K562 (cell line): ENCODE data around the gene JPT1. TPM values are rescaled to one million over a fixed set of nuclear protein-coding genes. Genes with fewer than 3 reads are reported as not detected.
A peak's percentile ranks its signal among the peaks of the same experiment; 100 is the strongest.

Source experiments
- ATF2 ChIP-seq: sonication (generic); formaldehyde crosslinking; IDR thresholded peaks from 2 replicates; pipeline ENCODE4 v1.8.1; 2022; ENCODE audit warnings: missing genetic modification reagents
- CBX5 ChIP-seq: IDR thresholded peaks from 2 replicates; pipeline ENCODE4 v1.6.1; 2014; ENCODE audit warnings: low read depth, borderline replicate concordance
- CBX8 ChIP-seq: fragments of 200-600 bp; sonication (generic); IDR thresholded peaks from 2 replicates; pipeline ENCODE4 v1.6.1; 2012; ENCODE audit warnings: borderline replicate concordance, mixed run types, low read depth, mild to moderate bottlenecking, moderate library complexity, mixed read lengths, low read length, control low read depth, inconsistent platforms; ENCODE audit not compliant: poor library complexity, severe bottlenecking; ENCODE audit errors: extremely low read depth
- CGGBP1 ChIP-seq: fragments of 250-450 bp; sonication (Bioruptor Pico); IDR thresholded peaks from 2 replicates; pipeline ENCODE4 v1.9.0; 2021; ENCODE audit warnings: mild to moderate bottlenecking
- CHAMP1 ChIP-seq: fragments of 450-650 bp; IDR thresholded peaks from 2 replicates; pipeline ENCODE4 v1.6.1; 2016; ENCODE audit warnings: mild to moderate bottlenecking
- DPF2 ChIP-seq: fragments of 450-650 bp; IDR thresholded peaks from 2 replicates; pipeline ENCODE4 v1.6.1; 2016
- ESRRB ChIP-seq: fragments of 250-450 bp; sonication (Bioruptor Pico); IDR thresholded peaks from 2 replicates; pipeline ENCODE4 v1.5.0; 2020; ENCODE audit warnings: mild to moderate bottlenecking, moderate library complexity, borderline replicate concordance
- JUND ChIP-seq, 2 experiments: IDR thresholded peaks; 2 replicates in 1 of 2; 3 replicates in 1 of 2; pipeline ENCODE4 v1.6.1; 2011; ENCODE audit warnings: borderline replicate concordance in 2 of 2, low read depth in 2 of 2, low read length in 2 of 2, improper control_type of control experiment in 1 of 2, missing biosample characterization in 1 of 2, missing genetic modification characterization in 1 of 2, missing genetic modification reagents in 1 of 2
- KDM4B ChIP-seq, 2 experiments: fragments of 450-650 bp in 1 of 2; sonication (generic) in 1 of 2; IDR thresholded peaks; 2 replicates each; pipeline ENCODE4 v1.6.1; 2016 to 2017; ENCODE audit warnings: borderline replicate concordance in 2 of 2, antibody characterized with exemption in 1 of 2, low read depth in 1 of 2, mild to moderate bottlenecking in 1 of 2
- LEF1 ChIP-seq: fragments of 450-650 bp; IDR thresholded peaks from 2 replicates; pipeline ENCODE4 v1.6.1; 2016; ENCODE audit warnings: mild to moderate bottlenecking
- MTA3 ChIP-seq: fragments of 450-650 bp; formaldehyde crosslinking; IDR thresholded peaks from 2 replicates; pipeline ENCODE4 v1.6.1; 2017; ENCODE audit warnings: mild to moderate bottlenecking, borderline replicate concordance
- NCOA2 ChIP-seq, 2 experiments: fragments of 450-650 bp; IDR thresholded peaks; 2 replicates each; pipeline ENCODE4 v1.6.1; 2018; ENCODE audit warnings: mild to moderate bottlenecking in 2 of 2, moderate library complexity in 1 of 2; ENCODE audit not compliant: partially characterized antibody in 2 of 2
- PML ChIP-seq: IDR thresholded peaks from 2 replicates; pipeline ENCODE4 v1.6.1; 2012; ENCODE audit warnings: low read length, inconsistent platforms
- POLR3G ChIP-seq: IDR thresholded peaks from 2 replicates; pipeline ENCODE4 v1.6.1; 2011; ENCODE audit not compliant: insufficient read length, insufficient replicate concordance; ENCODE audit errors: extremely low read depth
- PTTG1 ChIP-seq: fragments of 450-650 bp; IDR thresholded peaks from 2 replicates; pipeline ENCODE4 v1.6.1; 2016; ENCODE audit warnings: low read depth, mild to moderate bottlenecking, missing genetic modification characterization, missing compliant biosample characterization
- SFPQ ChIP-seq: fragments of 200-400 bp; formaldehyde crosslinking; IDR thresholded peaks from 2 replicates; pipeline ENCODE4 v1.6.1; 2017; ENCODE audit warnings: mild to moderate bottlenecking, low read depth, low read length, moderate library complexity
- SNIP1 ChIP-seq: fragments of 450-650 bp; IDR thresholded peaks from 2 replicates; pipeline ENCODE4 v1.7.1; 2017; ENCODE audit warnings: low read depth, mild to moderate bottlenecking
- SOX6 ChIP-seq: fragments of 450-650 bp; IDR thresholded peaks from 2 replicates; pipeline ENCODE4 v1.6.1; 2014; ENCODE audit warnings: mild to moderate bottlenecking
- TEAD2 ChIP-seq: fragments of 450-650 bp; IDR thresholded peaks from 2 replicates; pipeline ENCODE4 v1.6.1; 2016; ENCODE audit warnings: missing genetic modification characterization, control low read depth, missing compliant biosample characterization
- TGIF2 ChIP-seq: sonication (generic); formaldehyde crosslinking; IDR thresholded peaks from 2 replicates; pipeline ENCODE4 v1.8.1; 2022; ENCODE audit warnings: mild to moderate bottlenecking, missing genetic modification reagents, moderate library complexity
- ZNF586 ChIP-seq: fragments of 450-650 bp; formaldehyde crosslinking; conservative IDR thresholded peaks from 2 replicates; pipeline ENCODE4 v1.4.0; 2020; ENCODE audit warnings: mild to moderate bottlenecking, moderate library complexity
- polyA plus RNA-seq, 8 experiments: library from polyadenylated mRNA; depleted of rRNA in 4 of 8; stranded (reverse) in 5 of 8; unstranded in 3 of 8; fragments of >200 nt; fragmentation: Nextera tagmentation in 2 of 8; fragmentation: Illumina TruSeq in 1 of 8; extraction: Ambion mirVana in 2 of 8; extraction: Trizol in 1 of 8; gene quantifications; 2 replicates each; pipeline versions ENCODE4 v1.2.1 to v1.2.3, GENCODE V29; 2011 to 2014; ENCODE audit warnings: inconsistent platforms in 1 of 8, missing spikeins in 1 of 8
- total RNA-seq, 7 experiments: library from RNA; depleted of rRNA in 6 of 7; stranded (reverse); fragments of >200 nt in 6 of 7; fragmentation: Illumina TruSeq in 2 of 7; extraction: Trizol in 2 of 7; gene quantifications; 2 replicates each; pipeline versions ENCODE4 v1.2.1 to v1.2.3, GENCODE V29; 2011 to 2021; ENCODE audit warnings: low replicate concordance in 1 of 7

Gene JPT1
- total and polyA plus RNA-seq, 9 of the 15 experiments (the other 6 are each of a cell fraction or from before 2014, with no cell fraction given) = 56.7 to 292 (median 144) TPM

GRCh38 chr17:75131278-75132017 is 22.9 kb downstream of the JPT1 start, which contains the start of gene NT5C (continued):
- TF ChIP-seq NCOA2 (IDR thresholded peaks at IDR 0.05; ENCODE audit: partially characterized antibody in 2 of 2) (no peak), CBX8 (no peak), ESRRB (CRISPR knock-in tag) (no peak), PTTG1 (no peak), TGIF2 (CRISPR knock-in tag) (no peak), PML (peak; percentile 53; the same call in 1 of the 2 replicates), ZNF586 (CRISPR knock-in tag) (no peak), CHAMP1 (no peak), TEAD2 (tag) (no peak), MTA3 (peak; percentile 93), ATF2 (CRISPR knock-in tag) (no peak), CBX5 (no peak), JUND (IDR thresholded peaks at IDR 0.05; ENCODE audit: borderline replicate concordance, low read depth, low read length) (no peak), JUND (tag; IDR thresholded peaks at IDR 0.05; ENCODE audit: borderline replicate concordance, low read depth, low read length) (no peak), SFPQ (no peak), CGGBP1 (0 out of 2 replicates have a peak, but pooled peaks have one; percentile 6), DPF2 (no peak), LEF1 (no peak), SOX6 (0 out of 2 replicates have a peak, but pooled peaks have one; percentile 60), POLR3G (no peak), SNIP1 (no peak), KDM4B (IDR thresholded peaks at IDR 0.05; ENCODE audit: borderline replicate concordance in 2 of 2, low read depth in 1 of 2) (no peak; a peak in 1 of 4 replicates)
